HepG2 (cell line): ENCODE data around the gene MTRFR. TPM values are rescaled to one million over a fixed set of nuclear protein-coding genes. Genes with fewer than 3 reads are reported as not detected.
A peak's percentile ranks its signal among the peaks of the same experiment; 100 is the strongest.

Experiments used
- AGO1 ChIP-seq: fragments of 200-400 bp; formaldehyde crosslinking; IDR thresholded peaks from 2 replicates; pipeline ENCODE4 v1.6.1; 2017; ENCODE audit warnings: mild to moderate bottlenecking, low read depth, low read length, moderate library complexity; ENCODE audit not compliant: poor library complexity, severe bottlenecking
- ARID2 ChIP-seq: sonication (generic); formaldehyde crosslinking; IDR thresholded peaks from 2 replicates; pipeline ENCODE4 v1.8.1; 2022; ENCODE audit warnings: mild to moderate bottlenecking, missing genetic modification reagents, borderline replicate concordance
- BRCA1 ChIP-seq: sonication (generic); formaldehyde crosslinking; IDR thresholded peaks from 2 replicates; pipeline ENCODE4 v1.4.0; 2020; ENCODE audit warnings: missing genetic modification reagents
- FLYWCH1 ChIP-seq: sonication (generic); formaldehyde crosslinking; IDR thresholded peaks from 2 replicates; pipeline ENCODE4 v1.8.1; 2023; ENCODE audit warnings: mild to moderate bottlenecking, missing genetic modification reagents
- GATA4 ChIP-seq: sonication (generic); IDR thresholded peaks from 2 replicates; pipeline ENCODE4 v1.6.1; 2016; ENCODE audit warnings: antibody characterized with exemption, low read depth, borderline replicate concordance
- KDM3A ChIP-seq: IDR thresholded peaks from 2 replicates; pipeline ENCODE4 v1.6.1; 2018; ENCODE audit warnings: low read depth, missing compliant biosample characterization
- MED8 ChIP-seq: sonication (generic); formaldehyde crosslinking; IDR thresholded peaks from 2 replicates; pipeline ENCODE4 v1.8.1; 2023; ENCODE audit warnings: mild to moderate bottlenecking, missing genetic modification reagents; ENCODE audit not compliant: insufficient replicate concordance
- MLX ChIP-seq: IDR thresholded peaks from 2 replicates; pipeline ENCODE4 v1.6.1; 2016
- PLRG1 ChIP-seq: fragments of 450-650 bp; conservative IDR thresholded peaks from 2 replicates; pipeline ENCODE4 v1.6.1; 2016
- PREB ChIP-seq: sonication (generic); formaldehyde crosslinking; IDR thresholded peaks from 2 replicates; pipeline ENCODE4 v1.4.0; 2020; ENCODE audit warnings: missing genetic modification reagents
- REXO4 ChIP-seq: sonication (generic); formaldehyde crosslinking; IDR thresholded peaks from 2 replicates; pipeline ENCODE4 v1.8.0; 2022; ENCODE audit warnings: missing genetic modification reagents, mild to moderate bottlenecking, borderline replicate concordance
- RXRB ChIP-seq: IDR thresholded peaks from 2 replicates; pipeline ENCODE4 v1.6.1; 2016; ENCODE audit warnings: borderline replicate concordance, missing genetic modification reagents, missing compliant biosample characterization
- SETDB1 ChIP-seq: sonication (generic); formaldehyde crosslinking; IDR thresholded peaks from 2 replicates; pipeline ENCODE4 v1.5.1; 2020; ENCODE audit warnings: missing genetic modification reagents, mild to moderate bottlenecking, borderline replicate concordance
- SNAPC2 ChIP-seq: sonication (generic); formaldehyde crosslinking; IDR thresholded peaks from 2 replicates; pipeline ENCODE4 v1.8.1; 2022; ENCODE audit warnings: mild to moderate bottlenecking, missing genetic modification reagents
- SUZ12 ChIP-seq: fragments of 150-350 bp; IDR thresholded peaks from 2 replicates; pipeline ENCODE4 v1.6.1; 2014; ENCODE audit warnings: low read depth, low read length
- ZBTB20 ChIP-seq: sonication (generic); formaldehyde crosslinking; IDR thresholded peaks from 2 replicates; pipeline ENCODE4 v1.8.1; 2023; ENCODE audit warnings: missing genetic modification reagents, low read depth, mild to moderate bottlenecking, borderline replicate concordance
- ZFX ChIP-seq: sonication (generic); formaldehyde crosslinking; IDR thresholded peaks from 2 replicates; pipeline ENCODE4 v1.4.0; 2020; ENCODE audit warnings: mild to moderate bottlenecking, low read depth, missing genetic modification reagents, moderate library complexity
- ZNF256 ChIP-seq: sonication (generic); formaldehyde crosslinking; conservative IDR thresholded peaks from 2 replicates; pipeline ENCODE4 v1.4.0; 2020; ENCODE audit warnings: missing genetic modification reagents
- ZNF281 ChIP-seq: sonication (generic); formaldehyde crosslinking; IDR thresholded peaks from 2 replicates; pipeline ENCODE4 v1.4.0; 2020; ENCODE audit warnings: missing genetic modification reagents, borderline replicate concordance
- ZNF549 ChIP-seq: sonication (generic); formaldehyde crosslinking; IDR thresholded peaks from 2 replicates; pipeline ENCODE4 v1.5.0; 2020; ENCODE audit warnings: missing genetic modification reagents
- ZNF619 ChIP-seq: sonication (generic); formaldehyde crosslinking; IDR thresholded peaks from 2 replicates; pipeline ENCODE4 v1.4.0; 2020; ENCODE audit warnings: mild to moderate bottlenecking, missing genetic modification reagents
- ZNF660 ChIP-seq: sonication (generic); formaldehyde crosslinking; IDR thresholded peaks from 2 replicates; pipeline ENCODE4 v1.5.1; 2020; ENCODE audit warnings: mild to moderate bottlenecking, low read depth, missing genetic modification reagents, borderline replicate concordance
- ZNF772 ChIP-seq: sonication (generic); formaldehyde crosslinking; IDR thresholded peaks from 2 replicates; pipeline ENCODE4 v1.5.0; 2020; ENCODE audit warnings: mild to moderate bottlenecking, missing genetic modification reagents
- ZNF800 ChIP-seq: sonication (generic); formaldehyde crosslinking; IDR thresholded peaks from 2 replicates; pipeline ENCODE4 v1.4.0; 2020; ENCODE audit warnings: missing genetic modification reagents
- polyA plus RNA-seq, 8 experiments: library from polyadenylated mRNA; depleted of rRNA in 3 of 8; stranded (reverse) in 7 of 8; unstranded in 1 of 8; fragments of >200 nt; fragmentation: Illumina TruSeq in 4 of 8; extraction: Trizol in 4 of 8; gene quantifications; 2 replicates each; pipeline versions ENCODE4 v1.2.1 to v1.2.3, GENCODE V29; 2011 to 2016; ENCODE audit warnings: low read depth in 4 of 8, missing spikeins in 1 of 8, mixed read lengths in 1 of 8; ENCODE audit not compliant: insufficient read depth in 1 of 8
- total RNA-seq, 5 experiments: library from RNA; depleted of rRNA; stranded (reverse); fragments of >200 nt; fragmentation: Illumina TruSeq; extraction: Trizol; gene quantifications; 2 replicates each; pipeline ENCODE4 v1.2.3, GENCODE V29; 2016; ENCODE audit warnings: low read depth in 1 of 5

Gene MTRFR
- total and polyA plus RNA-seq, 2 of the 13 experiments (the other 11 are each of a cell fraction or from before 2014, with no cell fraction given): 7.1 to 9.9 TPM

- no peak; the same call in 1 of the 2 replicates for TF ChIP-seq ZBTB20 (CRISPR knock-in tag)
- no peak for TF ChIP-seq ZNF281 (CRISPR knock-in tag)
- no peak for TF ChIP-seq FLYWCH1 (CRISPR knock-in tag)
- no peak for TF ChIP-seq MLX (CRISPR knock-in tag)
- TF ChIP-seq MED8 (CRISPR knock-in tag): no peak
- peak; percentile 29 for TF ChIP-seq AGO1
- TF ChIP-seq ARID2 (CRISPR knock-in tag): no peak
- no peak for TF ChIP-seq ZNF800 (CRISPR knock-in tag)
- no peak for TF ChIP-seq SNAPC2 (CRISPR knock-in tag)
- TF ChIP-seq ZNF256 (CRISPR knock-in tag): no peak; the same call in 1 of the 2 replicates
- no peak for TF ChIP-seq SETDB1 (CRISPR knock-in tag)
- TF ChIP-seq ZNF549 (CRISPR knock-in tag): no peak
- TF ChIP-seq PREB (CRISPR knock-in tag): no peak
- 0 out of 2 replicates have a peak, but pooled peaks have one; percentile 29 for TF ChIP-seq ZFX (CRISPR knock-in tag)
- TF ChIP-seq REXO4: no peak
- TF ChIP-seq GATA4: no peak
- TF ChIP-seq KDM3A: no peak
- TF ChIP-seq BRCA1 (CRISPR knock-in tag): no peak
- peak; percentile 57; the same call in 1 of the 2 replicates for TF ChIP-seq ZNF772 (CRISPR knock-in tag)
- peak; percentile 85; the same call in 1 of the 2 replicates for TF ChIP-seq ZNF619 (CRISPR knock-in tag)
- TF ChIP-seq RXRB (CRISPR knock-in tag): no peak
- TF ChIP-seq PLRG1: no peak
- TF ChIP-seq ZNF660: no peak
- TF ChIP-seq SUZ12: no peak
Observed at GRCh38 chr12:123233505-123234308, 471 bp downstream of the MTRFR start (continued).
